NCI-H2107 (cell line): ENCODE data around the gene NIN.
A peak's percentile ranks its signal among the peaks of the same experiment; 100 is the strongest.

Experiments used
- DNase-seq: peaks from one replicate; lab custom pipeline; 2025; lab: John Stamatoyannopoulos, UW

Gene NIN

DNA sequence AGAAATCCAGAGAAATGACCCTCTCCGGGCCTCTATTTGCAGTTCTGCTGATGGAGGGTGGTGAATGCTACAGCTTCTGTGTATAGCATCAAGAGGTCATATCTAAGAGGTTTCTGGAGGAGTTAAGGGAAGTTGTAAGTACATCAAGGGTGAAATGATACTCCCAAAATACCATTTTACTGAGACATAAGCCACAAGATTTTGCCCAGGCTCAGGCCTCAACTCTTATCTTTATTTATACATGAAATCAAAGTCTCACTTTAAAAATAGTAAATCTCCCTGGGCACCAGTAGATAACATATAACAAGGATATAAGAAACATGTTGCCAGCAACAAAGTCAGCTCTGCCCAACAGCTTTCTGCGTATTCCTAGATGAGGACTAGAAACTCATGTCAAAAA, 40.4 kb downstream of the NIN start:
- DNase-seq = no peak

DNA sequence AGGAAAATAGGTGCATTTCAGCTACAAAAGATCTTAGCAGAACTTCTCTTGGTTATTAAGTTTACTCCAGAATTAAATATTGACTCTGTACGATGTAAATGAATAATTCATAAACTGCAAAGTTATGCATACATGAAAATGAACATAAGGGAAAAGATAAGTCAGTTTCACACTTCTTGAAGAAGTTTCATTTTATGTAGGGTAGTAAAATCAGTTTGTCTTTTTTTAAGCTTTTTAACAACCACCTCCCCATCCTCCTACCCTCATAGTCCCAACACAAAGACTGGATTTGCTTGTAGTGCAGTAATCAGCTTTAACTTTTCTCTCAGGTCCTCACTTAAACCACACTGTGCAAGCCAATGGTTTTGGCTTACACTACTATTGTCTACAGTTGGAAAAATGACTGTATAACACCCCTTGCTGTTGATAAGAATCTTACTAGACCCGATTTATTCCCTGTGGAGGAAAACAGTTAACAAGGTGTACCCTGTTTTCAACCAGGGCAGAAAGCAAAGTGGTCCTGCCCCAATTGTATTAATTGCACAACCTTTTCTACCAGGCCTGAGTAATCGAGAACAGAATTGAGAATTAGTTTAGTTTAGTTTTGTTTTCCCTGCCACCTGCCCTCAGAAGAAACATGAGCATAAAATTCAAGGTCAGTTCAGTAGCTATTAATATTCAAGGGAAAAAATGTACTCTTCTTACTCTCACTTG, 44.1 kb downstream of the NIN start:
- DNase-seq = no peak

DNA sequence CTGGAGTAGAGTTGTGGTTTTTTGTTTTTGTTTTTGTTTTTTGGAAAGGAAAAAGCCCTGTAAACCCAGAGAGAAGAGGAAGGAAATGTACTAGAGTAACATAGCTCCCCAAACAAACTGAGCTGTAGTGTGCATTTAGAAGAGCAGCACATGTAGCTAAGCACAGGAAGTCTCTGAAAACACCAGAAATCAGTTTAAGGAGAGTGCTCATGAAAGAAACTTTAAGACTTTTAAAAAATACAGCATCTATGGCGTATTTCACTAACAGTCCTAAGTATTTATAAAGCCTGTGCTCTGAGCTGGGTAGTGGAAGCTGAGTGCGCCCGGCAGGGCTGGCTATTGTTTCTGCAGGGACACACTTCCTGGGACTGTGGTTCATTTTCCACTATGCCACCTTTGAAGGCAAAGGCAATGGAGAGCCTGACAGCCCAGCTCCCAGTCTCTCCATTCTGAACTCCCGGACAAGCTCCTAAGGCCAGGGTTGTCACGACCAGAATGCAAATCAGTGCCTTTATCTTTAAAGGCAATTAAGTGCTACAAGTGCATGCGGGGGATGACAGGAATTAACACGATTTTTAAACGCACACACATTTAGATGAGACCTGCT, 45.4 kb downstream of the NIN start:
- no peak for DNase-seq

DNA sequence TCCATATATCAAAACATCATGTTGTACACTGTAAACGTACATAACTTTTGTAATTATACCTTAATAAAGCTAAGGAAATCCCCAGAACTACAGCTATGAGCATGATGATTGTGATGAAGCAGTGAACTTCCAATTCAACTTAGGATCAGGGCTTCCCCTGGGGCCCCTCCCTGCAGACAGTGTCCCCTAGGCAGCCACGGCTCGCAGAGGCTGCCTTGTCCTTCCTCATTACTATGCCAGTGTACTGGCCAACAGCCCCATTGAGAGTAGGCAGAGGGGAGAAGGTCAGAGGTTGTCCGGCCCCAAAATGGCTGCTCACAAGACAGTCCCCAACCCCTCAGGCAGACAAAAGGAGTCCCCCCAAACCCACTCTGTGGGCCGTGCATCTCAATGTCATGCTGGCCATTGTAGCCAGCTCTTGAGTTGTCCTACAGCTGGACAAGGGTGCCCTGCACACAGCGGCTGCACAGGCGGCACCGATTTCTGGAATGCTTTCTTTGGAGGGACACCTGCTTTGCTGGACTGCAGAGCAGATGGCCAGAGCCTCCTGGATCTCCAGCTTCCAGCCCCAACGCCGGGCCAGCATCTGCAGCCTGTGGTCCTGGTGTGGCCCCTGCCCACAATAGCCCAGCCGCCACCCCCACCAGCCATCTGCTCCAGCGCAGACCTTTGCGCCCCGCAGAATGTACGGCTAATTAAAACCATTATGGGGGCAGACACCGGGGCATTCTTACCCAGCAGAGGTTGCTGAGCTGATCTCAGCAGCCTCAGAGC, 46.1 kb downstream of the NIN start:
- DNase-seq = no peak

DNA sequence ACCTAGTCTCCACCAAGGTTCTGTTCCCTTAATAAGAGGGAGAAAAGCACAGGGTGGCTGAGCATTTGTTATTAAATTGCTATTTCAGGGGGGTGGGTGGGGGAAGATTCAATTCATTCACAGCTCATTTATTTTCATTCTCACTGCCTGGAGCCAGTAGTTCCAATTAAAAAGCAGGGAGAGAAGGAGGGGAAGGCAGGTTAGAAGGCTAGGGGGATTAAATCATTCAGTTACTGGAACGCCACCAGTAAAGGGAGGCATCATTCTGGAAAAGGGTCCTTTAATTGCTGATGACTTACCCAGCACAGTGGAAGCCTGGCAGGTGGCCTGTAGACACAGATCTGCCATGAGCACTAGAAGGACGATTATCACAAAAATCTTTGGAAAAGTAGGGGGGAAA, 47.4 kb downstream of the NIN start:
- DNase-seq = no peak

DNA sequence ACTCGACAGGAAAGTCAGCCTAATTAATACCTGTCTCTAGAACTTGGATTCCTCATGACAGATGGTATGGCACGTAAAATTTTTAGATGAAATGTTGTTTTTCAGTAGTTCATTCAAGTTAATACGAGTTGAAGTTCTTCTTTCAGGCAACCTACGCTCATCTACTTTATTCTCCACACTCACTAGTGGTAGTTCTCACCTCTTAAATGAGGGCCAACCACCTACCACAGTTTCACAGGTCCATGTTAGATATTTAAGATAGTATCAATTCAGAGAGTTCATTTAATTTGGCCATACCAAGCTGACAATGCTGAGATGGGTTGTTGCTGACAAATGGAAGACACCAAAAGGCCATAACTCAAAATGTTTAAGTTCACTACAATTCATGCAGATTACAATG, 50.6 kb downstream of the NIN start:
- no peak for DNase-seq

DNA sequence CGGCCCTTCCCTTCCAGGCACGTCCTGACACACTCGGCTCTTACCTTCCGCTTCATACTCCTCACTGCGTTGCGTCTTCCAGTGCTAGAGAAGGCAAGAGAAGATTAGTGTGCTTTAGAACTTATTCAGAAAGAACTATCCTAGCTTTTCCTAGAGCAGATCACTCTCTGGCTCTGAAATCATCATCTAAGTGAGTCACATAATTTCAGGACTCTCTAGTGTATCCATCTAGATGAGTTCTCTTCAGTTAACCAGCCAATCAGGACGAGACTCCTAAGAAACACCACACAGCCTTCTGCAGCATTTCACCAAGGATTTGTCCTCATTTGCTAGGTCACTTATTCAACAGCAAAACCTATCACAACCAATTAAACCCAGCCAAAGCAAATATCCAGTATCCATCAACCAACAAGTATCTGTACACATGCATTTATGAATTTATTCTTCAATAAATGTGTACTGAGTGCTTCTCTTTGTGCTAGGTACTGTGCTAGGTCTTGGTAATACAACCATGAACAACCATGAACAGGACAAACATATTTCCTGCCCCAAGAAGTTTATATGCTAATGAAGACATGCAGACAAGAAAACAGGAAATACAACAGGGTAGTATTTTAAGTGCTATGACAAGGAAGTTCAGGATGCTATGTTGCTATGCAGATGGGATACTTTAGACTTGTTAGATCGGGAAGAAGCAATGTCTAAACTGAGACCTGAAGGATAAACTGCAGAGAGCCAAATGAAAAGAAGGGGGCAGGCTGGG, 52.1 kb downstream of the NIN start:
- DNase-seq = no peak

DNA sequence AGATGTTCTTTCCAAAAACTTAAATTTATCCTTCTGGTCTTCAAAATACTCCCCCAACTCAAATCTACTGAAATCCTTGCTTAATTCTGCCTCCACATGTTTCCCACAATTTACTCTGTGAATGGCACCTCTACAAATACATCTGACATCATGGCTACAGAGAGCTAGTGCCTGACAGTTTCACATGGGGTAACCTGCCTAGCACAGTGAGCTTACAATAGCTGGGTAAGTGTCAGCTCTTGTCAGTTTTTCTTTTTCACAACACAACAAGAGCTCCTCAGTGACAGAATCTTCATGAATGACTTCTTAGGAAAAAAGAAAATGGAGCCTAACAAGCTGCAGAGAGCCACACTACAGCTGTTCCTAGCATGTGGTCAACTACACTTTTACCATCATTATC, 54.4 kb downstream of the NIN start:
- no peak for DNase-seq

DNA sequence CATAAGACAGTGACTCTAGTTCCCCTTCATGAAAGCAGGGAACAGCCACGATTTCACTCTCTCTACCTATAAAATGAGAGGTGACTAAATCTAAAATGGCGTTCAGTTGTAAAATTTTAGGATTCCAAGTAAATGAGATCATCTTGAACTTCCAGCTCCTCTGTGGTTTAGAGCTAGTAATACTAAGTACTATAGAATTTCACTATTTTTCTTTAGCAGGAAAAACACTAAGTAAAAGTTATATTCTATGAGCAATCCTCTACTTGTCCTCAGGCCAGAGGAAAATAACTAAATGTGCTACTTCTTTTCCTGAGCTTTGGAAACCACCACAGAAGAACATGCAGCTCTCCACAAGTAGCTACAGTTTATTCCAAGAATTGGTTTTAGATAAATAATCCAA, 55.6 kb downstream of the NIN start:
- DNase-seq = no peak

DNA sequence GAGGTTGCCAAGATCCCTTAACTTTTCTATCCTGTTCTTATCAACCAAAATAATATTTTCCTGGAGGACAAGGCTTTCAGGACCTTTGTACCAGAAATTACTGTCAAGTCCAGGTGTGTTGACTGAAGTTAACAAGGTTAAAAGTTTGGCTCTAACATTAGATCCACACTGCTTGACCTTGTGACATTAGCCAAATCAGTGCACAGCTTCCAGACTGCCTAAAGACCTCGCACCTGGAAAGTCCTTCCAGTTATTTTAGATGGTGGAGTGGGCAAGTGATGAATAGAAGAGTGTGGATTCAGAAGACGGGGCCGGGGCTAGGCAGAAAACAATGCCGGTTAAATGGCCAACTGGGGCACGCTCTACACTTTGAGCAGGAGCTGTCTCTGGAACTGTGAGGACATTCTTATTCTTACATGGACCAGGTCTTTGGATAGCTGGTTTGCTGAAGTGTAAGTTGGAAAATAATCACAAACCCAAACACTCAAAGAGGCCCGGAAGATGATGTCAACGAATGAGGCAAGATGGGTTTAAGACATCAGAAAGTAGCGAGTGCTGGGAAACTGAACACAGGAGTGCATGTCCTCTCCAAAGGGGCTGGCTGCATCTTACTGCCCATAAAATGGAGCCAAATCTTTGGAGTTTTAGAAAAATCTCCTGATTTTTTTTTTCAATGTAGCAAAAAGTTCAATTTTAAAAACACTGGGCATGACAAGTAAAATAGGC, 56.3 kb downstream of the NIN start:
- DNase-seq = no peak

DNA sequence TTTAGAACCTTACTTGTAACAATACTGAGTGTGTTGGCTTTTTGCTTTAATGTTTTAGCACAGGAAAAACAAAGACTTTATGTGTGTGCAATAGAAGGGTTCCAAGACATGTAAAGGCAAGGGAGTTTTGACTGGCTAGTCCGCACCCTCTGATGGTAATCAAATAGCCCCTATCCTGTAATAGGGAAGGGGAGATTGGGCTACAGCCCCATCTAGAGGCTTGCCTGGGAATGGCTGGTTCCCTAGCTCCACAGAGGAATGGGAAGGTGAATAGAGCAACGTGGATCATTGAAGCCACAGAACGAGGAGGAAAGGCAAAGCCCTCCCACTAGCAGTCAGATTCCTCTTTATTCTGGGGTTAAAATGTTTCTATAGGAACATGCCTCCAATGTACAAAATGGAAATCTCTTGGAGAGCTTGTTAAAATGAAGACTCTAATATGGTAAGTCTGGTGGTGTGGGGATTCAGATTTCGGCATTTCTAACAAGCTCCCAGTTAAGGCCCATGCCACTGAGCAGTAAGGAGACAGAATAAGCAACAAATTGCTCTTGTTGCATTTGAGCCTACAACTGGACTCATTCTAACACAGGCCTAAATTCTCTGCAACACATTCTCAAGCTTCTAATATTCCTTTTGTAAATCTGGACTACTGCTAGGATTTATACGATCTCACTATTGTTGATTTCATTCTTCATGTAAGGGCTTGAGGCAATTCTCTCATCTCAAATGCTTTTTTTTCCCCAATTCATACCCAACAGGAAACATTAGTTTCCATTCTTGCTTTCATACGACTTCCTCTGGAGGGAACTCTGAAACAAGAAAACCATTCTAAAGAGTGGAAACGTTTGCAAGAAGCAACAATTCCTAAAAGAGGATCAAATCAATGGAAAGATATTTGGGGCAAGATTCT, 57.1 kb downstream of the NIN start:
- DNase-seq = peak; percentile 37

DNA sequence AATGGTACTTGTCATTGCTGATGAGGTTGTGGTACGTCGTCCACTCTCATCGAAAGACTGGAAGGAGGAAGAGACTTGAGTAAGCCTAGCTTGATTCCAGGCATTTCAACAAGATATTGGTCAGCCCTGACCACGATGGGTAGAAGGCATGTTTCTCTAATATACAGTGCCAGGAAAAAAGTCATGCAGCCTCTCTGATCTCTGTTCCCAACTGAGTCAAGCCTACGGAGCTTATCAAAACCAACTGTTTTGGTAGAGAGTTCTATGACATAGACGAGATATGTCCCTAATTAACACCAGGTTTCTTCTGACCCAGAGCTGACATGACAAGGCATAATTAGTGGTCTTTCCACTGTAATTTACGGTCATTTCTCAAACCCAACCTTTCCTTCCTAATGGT, 58.5 kb downstream of the NIN start:
- no peak for DNase-seq

DNA sequence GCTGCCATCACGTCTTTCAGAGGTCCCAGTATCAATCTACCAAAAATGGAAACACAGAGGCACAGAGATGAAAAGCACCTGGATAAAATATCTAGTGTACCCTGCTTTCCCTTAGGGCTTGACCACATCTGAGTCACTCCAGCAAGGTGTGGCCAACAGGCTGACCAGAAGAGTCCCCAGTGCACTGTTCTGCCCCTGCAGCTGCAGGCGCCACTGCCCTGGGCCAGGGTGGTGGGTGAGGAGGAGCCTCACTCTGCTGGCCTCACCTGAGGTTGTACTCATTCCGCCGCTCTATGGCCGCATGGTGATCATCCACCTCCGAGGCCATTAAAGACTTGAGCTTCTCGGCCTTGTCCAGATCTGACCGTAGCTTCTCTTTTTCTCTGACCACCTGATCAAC, 60.4 kb downstream of the NIN start:
- no peak for DNase-seq

DNA sequence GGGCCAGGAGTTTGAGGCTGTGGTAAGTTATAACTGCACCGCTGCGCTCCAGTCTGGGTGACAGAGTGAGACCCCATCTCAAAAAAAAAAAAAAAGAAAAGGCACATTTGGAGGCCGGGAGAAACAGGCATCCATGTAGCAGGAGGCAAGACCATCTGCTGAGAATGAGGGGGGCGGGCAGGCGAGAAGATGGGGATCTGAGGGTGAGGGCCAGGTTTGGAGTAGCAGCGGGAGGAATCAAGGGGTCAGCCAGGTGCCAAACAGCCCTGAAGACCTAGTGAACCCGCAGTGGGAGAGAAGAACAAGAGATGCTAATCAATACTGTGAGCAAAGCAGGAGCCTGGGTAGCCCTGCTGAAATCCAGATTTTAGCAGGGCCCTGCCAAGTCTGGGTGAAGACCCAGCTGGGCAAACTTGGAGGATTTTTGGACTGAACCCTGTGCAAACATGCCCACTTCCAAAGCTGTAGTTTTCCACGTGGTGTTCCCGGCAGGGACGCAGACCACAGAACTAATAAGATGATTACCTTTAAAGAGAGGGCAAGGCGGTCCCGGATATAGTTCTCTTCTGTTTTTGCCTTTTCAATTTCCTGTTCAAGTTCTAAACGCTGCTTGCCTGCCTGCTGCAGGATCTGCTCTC, 61.0 kb downstream of the NIN start:
- DNase-seq = no peak

DNA sequence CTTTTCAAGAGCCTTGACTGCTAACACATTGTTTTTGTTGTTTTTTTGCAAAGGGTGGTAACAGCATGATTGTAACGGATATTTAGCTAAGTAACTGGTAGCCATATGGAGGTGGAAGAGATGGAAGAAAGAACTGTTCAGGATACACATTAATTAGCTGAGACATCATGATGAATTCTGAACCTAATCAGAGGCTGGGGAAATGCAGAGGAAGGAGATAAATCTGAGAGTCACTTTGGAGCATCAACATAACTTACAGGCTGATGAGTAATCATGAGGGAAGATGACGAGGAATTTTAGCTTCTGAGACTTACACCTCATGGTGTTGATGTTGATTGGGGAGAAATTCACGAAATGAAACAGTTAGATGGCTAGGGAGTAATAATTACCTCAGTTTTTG, 62.3 kb downstream of the NIN start:
- DNase-seq = no peak

DNA sequence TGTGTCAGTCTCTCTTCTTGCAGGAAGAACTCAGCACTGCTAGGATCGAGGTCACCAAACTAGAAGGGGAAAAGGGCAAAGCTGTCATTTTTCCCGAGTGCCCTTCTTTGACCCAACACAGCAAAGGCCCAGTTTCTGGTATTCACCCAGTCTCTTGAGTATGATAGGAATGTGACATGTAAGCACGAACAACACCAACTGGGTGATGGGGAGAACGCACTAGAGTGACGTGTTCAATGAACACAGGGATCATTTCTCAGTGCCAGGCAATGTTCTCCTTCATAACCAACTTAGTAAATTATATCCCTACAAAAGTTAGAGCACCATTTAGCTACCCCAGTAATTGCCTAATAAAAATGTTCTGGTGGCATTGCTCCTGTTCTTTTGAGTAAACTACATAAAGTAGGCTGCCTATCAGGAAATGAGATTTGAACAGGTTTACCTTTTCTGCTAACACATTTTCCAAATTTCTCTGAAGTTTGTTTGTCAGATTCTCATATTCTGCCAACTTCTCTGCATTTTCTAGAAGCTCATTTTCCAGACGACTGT, 64.5 kb downstream of the NIN start:
- DNase-seq = no peak

DNA sequence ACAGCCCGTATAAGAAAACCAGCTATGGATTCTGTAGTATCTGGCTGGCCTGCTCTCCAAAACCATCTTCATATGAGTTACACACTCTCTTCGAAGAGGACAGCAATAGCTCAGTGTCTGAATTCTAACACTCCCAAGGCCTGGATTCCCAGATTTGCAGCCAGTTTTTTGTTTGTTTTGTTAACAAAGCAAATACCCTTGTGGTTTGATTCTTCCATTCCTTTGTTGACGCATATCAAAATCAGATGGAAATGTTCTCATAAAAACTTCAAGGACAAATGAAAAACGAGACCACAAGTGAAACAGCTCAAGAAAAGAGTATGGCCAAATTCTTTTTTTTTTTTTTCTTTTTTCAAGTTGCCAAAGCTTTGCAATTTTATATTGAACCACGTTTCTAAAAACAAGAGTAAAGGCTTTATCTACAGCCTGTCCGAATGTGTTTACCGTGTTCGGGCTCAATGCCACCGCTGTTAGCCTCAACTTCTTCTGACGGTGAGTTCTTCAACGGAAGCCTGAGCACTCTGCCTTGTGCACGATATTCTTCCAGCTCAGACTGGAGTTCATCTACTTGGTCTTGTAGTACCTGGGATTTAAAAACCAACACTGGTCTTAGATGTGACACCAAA, 67.5 kb downstream of the NIN start:
- DNase-seq = no peak

DNA sequence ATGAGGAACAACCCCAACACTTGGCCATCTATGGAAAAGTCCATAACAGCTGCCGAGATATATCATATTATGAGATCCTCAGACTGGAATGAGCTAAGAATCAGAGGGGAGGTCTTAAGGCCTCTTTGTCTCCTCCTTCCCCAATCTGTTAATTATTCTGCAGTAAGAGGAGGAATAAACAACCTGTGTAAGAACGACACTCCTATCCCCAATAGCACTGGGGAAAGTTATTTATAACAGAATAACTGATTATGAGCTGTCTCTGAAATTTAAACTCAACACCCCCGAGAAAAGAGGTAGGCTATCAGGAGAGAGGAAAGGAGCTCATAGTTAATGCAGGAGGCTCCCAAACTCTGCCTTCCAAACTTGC, 68.0 kb downstream of the NIN start:
- DNase-seq = no peak

DNA sequence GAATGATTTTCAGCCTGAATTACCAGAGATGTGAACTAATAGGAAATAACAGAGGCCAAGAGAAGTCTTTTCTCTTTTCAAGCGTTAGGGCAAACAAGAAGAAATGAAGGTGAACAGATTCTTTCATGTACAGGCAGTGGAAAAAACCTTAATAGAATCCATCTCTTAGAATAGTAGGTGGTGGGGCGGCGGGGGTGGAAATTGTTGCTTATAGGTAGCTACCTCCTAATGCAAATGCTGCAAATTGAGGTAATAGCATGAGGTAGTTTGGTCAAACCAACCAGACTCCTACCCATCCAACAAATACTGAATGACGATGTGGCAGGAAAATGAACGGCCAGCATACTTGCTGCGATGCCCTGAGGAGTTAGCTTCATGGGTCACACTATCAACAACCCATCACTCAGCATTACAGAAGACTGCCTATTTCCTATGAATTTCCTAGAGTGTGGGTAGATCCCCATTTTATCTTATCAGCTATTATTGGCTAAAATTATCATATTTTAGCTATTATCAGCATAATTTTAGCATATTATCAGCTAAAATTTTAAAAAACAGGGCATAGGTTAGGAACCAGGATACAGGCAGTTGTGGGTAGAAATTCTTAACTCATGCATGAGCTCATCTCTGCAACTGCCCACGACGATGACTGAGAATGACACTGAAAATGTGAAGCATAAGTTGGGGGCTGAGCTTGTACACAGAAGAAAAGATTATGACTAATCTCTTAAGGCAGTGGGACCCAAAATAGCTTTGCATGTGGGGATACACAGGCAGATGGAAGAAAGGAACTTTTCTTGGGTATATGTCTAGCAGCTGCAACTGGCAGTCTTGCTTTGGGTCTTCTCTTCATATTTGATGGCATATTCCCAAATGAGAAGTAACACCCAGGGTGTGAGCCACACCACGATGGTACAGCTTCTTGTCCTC, 68.7 kb downstream of the NIN start:
- no peak for DNase-seq
